ENCODE data around the gene MAN1C1.

- no peak for TF ChIP-seq CTCF (IDR thresholded peaks at IDR 0.05)
- TF ChIP-seq EZH2 (IDR thresholded peaks at IDR 0.05), result no peak
Observed at GRCh38 chr1:25628741-25629421, 12.3 kb downstream of the MAN1C1 start.

Data from neural progenitor cell (in vitro differentiated cells).